Epithelial cell of proximal tubule (primary cell): ENCODE results near the gene GPR153. TPM values are rescaled to one million over a fixed set of nuclear protein-coding genes. Genes with fewer than 3 reads are reported as not detected.
"Not testable (repeated sequence)": the region's sequence is repeated elsewhere in the genome, so short reads cannot be mapped to it uniquely, and the experiment has no call there.

ENCODE experiments used
- DNase-seq: peaks from one replicate; pipeline ENCODE4 v3.0.0-alpha.2; 2011; ENCODE audit warnings: low read depth
- H3K4me3 ChIP-seq: 2 replicates; pipeline ENCODE4 v1.5.1; 2011; ENCODE audit warnings: low read depth, mild to moderate bottlenecking, low read length
- total RNA-seq: library from RNA; depleted of rRNA; stranded (reverse); fragments of >200 nt; gene quantifications from 2 replicates; pipeline ENCODE4 v1.2.3, GENCODE V29; 2015
- TF ChIP-seq, protein P1 (sequence below): conservative IDR thresholded peaks from 2 replicates; pipeline ENCODE4 v1.5.1; 2012; ENCODE audit warnings: low read depth, mild to moderate bottlenecking, low read length

The GPR153 gene
- total RNA-seq, 1 donor from 2014 or later: 6.4 TPM

- TF ChIP-seq, protein P1, sequence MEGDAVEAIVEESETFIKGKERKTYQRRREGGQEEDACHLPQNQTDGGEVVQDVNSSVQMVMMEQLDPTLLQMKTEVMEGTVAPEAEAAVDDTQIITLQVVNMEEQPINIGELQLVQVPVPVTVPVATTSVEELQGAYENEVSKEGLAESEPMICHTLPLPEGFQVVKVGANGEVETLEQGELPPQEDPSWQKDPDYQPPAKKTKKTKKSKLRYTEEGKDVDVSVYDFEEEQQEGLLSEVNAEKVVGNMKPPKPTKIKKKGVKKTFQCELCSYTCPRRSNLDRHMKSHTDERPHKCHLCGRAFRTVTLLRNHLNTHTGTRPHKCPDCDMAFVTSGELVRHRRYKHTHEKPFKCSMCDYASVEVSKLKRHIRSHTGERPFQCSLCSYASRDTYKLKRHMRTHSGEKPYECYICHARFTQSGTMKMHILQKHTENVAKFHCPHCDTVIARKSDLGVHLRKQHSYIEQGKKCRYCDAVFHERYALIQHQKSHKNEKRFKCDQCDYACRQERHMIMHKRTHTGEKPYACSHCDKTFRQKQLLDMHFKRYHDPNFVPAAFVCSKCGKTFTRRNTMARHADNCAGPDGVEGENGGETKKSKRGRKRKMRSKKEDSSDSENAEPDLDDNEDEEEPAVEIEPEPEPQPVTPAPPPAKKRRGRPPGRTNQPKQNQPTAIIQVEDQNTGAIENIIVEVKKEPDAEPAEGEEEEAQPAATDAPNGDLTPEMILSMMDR: no peak
- H3K4me3 ChIP-seq: no peak overlapping the region
- no peak for DNase-seq
These were observed 35.2 kb downstream of the GPR153 start for GRCh38 chr1:6225651-6226050.

- DNase-seq: no peak
- TF ChIP-seq, protein P1: no peak
- H3K4me3 ChIP-seq: no peak overlapping the region
These were observed 36.2 kb downstream of the GPR153 start for GRCh38 chr1:6224718-6225117.

DNA sequence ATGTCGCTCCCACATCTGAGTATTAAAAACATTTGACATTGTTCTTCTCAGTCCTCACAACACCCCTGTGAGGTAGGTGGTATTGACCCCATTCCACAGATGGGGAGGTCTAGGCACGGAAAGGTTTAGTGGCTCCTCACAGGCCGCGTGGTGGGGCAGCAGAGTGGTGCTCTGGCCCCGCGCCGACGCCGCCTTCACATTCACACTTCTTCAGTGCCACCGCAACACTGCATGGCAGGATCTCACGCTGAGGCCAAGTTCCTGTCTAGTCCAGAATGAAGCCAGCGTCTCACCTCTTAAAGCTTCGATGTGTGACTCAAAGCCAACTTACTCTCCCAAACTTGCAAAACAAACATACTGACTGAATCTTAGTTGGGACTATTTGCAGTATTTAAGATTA, 37.3 kb downstream of the GPR153 start:
- no peak overlapping the region for H3K4me3 ChIP-seq
- TF ChIP-seq, protein P1: no peak
- no peak for DNase-seq

DNA sequence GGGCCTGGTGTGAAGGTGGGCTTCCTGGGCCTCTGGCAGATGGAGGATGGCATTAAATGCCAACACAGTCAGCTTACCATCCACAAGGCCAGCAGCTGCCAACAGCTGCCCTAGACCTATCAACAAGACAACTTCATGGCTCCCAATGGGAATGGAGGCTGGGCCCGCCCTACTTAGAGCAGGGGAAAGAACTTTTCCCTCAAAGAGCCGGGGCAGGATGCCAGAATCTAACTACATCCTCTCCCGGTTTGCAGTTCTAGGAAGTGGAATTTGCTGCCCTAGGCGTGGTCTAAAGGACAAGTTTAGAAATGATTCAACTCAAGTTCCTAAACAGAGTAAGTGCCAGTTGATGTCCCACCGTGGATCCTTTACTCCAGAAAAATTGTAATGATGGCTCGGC, 38.3 kb downstream of the GPR153 start:
- H3K4me3 ChIP-seq: no peak overlapping the region
- TF ChIP-seq, protein P1: no peak
- DNase-seq: no peak

DNA sequence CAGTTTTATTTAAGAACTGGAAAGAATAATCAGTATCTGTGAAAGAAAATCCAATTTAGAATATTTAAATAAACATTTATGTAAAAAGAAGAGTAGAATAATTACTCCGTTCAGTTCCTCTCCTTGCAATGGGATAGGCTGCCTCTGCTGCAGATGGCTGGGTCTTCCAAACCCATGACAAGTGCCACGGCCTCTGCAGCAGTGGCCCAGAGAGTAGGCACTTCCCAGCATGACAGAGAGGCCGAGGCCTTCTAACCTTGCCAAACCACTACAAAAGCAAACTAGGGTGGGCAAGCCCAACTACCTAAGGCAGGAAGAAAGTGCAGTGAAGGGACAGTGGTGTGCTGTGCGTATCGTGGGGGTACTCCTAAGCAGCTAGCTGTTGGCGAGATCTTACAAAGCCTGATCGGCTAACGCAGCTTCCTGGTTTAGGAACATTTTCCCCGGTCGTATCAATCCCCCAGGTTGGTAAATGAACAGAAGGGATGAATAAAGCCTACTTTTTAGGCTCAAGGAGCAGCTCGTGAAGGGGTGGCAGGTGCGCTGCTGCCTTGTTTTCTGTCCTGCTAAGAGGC, 39.6 kb downstream of the GPR153 start:
- TF ChIP-seq, protein P1: no peak
- DNase-seq: no peak
- no peak overlapping the region for H3K4me3 ChIP-seq

DNA sequence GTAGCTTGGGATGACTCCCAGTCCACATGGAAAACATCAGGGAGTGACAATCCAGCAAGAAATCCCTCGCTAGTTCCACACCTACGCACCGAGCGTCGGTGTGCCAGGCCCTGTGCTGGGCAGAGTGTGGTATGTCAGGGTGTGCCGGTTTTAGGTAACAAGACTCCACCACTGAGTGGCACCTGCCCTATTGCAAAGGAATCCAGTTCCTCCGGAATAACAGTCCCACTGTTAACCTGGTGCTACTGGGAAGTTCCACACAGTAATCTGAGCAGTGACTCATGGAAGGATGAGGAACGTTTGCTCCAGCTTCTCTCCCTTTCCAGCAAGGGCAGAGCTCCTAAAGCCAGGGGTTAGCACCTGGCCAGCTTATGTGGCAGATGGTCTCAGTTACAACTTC, 40.7 kb downstream of the GPR153 start:
- TF ChIP-seq, protein P1: no peak
- no peak overlapping the region for H3K4me3 ChIP-seq
- no peak for DNase-seq

- not testable (repeated sequence) for DNase-seq, H3K4me3 ChIP-seq
These were observed 41.3 kb downstream of the GPR153 start for GRCh38 chr1:6219641-6220040.
